ENCODE results near the gene EDC4. TPM values are rescaled to one million over a fixed set of nuclear protein-coding genes. Genes with fewer than 3 reads are reported as not detected.

The EDC4 gene
- total RNA-seq, 1 donor from 2014 or later = 26.9 TPM

- no peaks in the 10 kb centered on the region for H3K27me3 ChIP-seq (ENCODE audit: control insufficient read depth, insufficient read depth, low read length)
- no peak for TF ChIP-seq CTCF (IDR thresholded peaks at IDR 0.05; ENCODE audit: insufficient read depth, low read length, severe bottlenecking)
- H3K4me3 ChIP-seq (ENCODE audit: low read depth, low read length) = no peak overlapping the region
- H3K36me3 ChIP-seq (ENCODE audit: control insufficient read depth, insufficient read depth, low read length) = peaks cover 6% of the 10 kb centered on the region
- DNase-seq (ENCODE audit: low read depth) (no peak), FAIRE-seq (no peak)
These were observed 44.4 kb downstream of the EDC4 start for GRCh38 chr16:67917140-67917851.

- FAIRE-seq (peak; percentile 95), DNase-seq (ENCODE audit: low read depth) (peak; percentile 89)
- no peak for TF ChIP-seq CTCF (IDR thresholded peaks at IDR 0.05; ENCODE audit: insufficient read depth, low read length, severe bottlenecking)
These were observed 45.0 kb downstream of the EDC4 start for GRCh38 chr16:67917852-67918236.

GRCh38 chr16:67919622-67920221 is 46.9 kb downstream of the EDC4 start:
- no peak for TF ChIP-seq CTCF (IDR thresholded peaks at IDR 0.05; ENCODE audit: insufficient read depth, low read length, severe bottlenecking)
- peaks cover 5% of the 10 kb centered on the region for H3K36me3 ChIP-seq (ENCODE audit: control insufficient read depth, insufficient read depth, low read length)
- DNase-seq (ENCODE audit: low read depth) (no peak), FAIRE-seq (no peak)
- no peak overlapping the region for H3K4me3 ChIP-seq (ENCODE audit: low read depth, low read length)
- no peaks in the 10 kb centered on the region for H3K27me3 ChIP-seq (ENCODE audit: control insufficient read depth, insufficient read depth, low read length)

More at GRCh38 chr16:67917852-67918236, 45.0 kb downstream of the EDC4 start:
- no peaks in the 10 kb centered on the region for H3K27me3 ChIP-seq (ENCODE audit: control insufficient read depth, insufficient read depth, low read length)
- peaks cover 6% of the 10 kb centered on the region for H3K36me3 ChIP-seq (ENCODE audit: control insufficient read depth, insufficient read depth, low read length)
- no peak overlapping the region for H3K4me3 ChIP-seq (ENCODE audit: low read depth, low read length)

GRCh38 chr16:67922221-67922620 is 49.4 kb downstream of the EDC4 start:
- no peak for TF ChIP-seq CTCF (IDR thresholded peaks at IDR 0.05; ENCODE audit: insufficient read depth, low read length, severe bottlenecking)
- no peak for DNase-seq (ENCODE audit: low read depth)
- no peak for FAIRE-seq
- H3K27me3 ChIP-seq (ENCODE audit: control insufficient read depth, insufficient read depth, low read length) = no peaks in the 10 kb centered on the region
- peaks cover 2% of the 10 kb centered on the region for H3K36me3 ChIP-seq (ENCODE audit: control insufficient read depth, insufficient read depth, low read length)
- H3K4me3 ChIP-seq (ENCODE audit: low read depth, low read length) = no peak overlapping the region

- no peak for TF ChIP-seq CTCF (IDR thresholded peaks at IDR 0.05; ENCODE audit: insufficient read depth, low read length, severe bottlenecking)
- no peak for FAIRE-seq
- no peak for DNase-seq (ENCODE audit: low read depth)
These were observed 49.9 kb downstream of the EDC4 start for GRCh38 chr16:67922740-67923139.

More at GRCh38 chr16:67922740-67923139, 49.9 kb downstream of the EDC4 start:
- Histone ChIP-seq H3K27me3 (ENCODE audit: control insufficient read depth, insufficient read depth, low read length) (no peaks in the 10 kb centered on the region), H3K36me3 (ENCODE audit: control insufficient read depth, insufficient read depth, low read length) (peaks cover 6% of the 10 kb centered on the region), H3K4me3 (ENCODE audit: low read depth, low read length) (no peak overlapping the region)

Data from bronchial epithelial cell (primary cell).